Adrenal gland (tissue), 5 donors: ENCODE results near the gene CSH1.
"Not testable (repeated sequence)": the region's sequence is repeated elsewhere in the genome, so short reads cannot be mapped to it uniquely, and the experiment has no call there.

Source experiments
- CTCF ChIP-seq, 6 experiments: fragments of 450-650 bp in 4 of 6; fragments of 200-600 bp in 2 of 6; sonication (generic) in 1 of 6; IDR thresholded peaks; 1 replicate in 5 of 6; 2 replicates in 1 of 6; pipeline versions ENCODE4 v1.5.1 to v1.8.0; 2016 to 2021; ENCODE audit warnings: antibody characterized with exemption in 6 of 6, mild to moderate bottlenecking in 2 of 6, moderate library complexity in 1 of 6
- POLR2A ChIP-seq, 2 donors: fragments of 450-650 bp; IDR thresholded peaks; one replicate each; pipeline ENCODE4 v1.6.1; 2017; ENCODE audit warnings: antibody characterized with exemption in 2 of 2, mild to moderate bottlenecking in 2 of 2, moderate library complexity in 1 of 2
- donor health status: DM: no; HTN: no; CAD: no.

DNA sequence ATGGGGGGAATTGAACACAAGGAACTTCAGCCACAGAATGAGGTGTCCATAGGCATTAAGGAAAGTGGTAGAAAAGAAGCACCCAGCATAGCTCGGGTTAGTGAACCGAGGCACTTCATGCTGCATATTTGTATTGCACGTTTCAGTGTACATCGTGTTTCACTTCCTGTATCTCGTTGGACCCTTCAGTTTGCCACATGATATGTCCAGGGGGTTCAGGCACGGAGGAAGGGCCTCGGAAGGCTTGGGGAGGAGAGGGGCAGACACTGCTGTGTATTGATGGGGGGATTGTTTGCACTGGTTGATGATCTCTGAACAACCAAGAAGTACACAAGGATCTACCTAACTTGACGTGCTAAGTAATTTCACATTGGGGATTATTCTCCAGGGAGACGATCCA, 26.0 kb upstream of the CSH1 start:
- TF ChIP-seq POLR2A, CTCF (IDR thresholded peaks at IDR 0.05): not testable (repeated sequence)
